Measurements from ENCODE around the gene MARCHF10.

GRCh38 chr17:62854098-62854680 is 46.1 kb upstream of the MARCHF10 start:
- TF ChIP-seq CTCF (IDR thresholded peaks at IDR 0.05 in 2 of 3, conservative IDR thresholded peaks at IDR 0.05 in 1 of 3; ENCODE audit: borderline replicate concordance in 1 of 3, insufficient read depth in 1 of 3, low read depth in 2 of 3, low read length in 2 of 3): no peak
- TF ChIP-seq SIN3A (IDR thresholded peaks at IDR 0.05; ENCODE audit: low read depth): no peak
- no peak for TF ChIP-seq SP1 (IDR thresholded peaks at IDR 0.05; ENCODE audit: low read depth)
- TF ChIP-seq EZH2 (IDR thresholded peaks at IDR 0.05): no peak
- TF ChIP-seq EZH2phosphoT487 (IDR thresholded peaks at IDR 0.05; ENCODE audit: borderline replicate concordance): no peak
- TF ChIP-seq TCF7L2 (IDR thresholded peaks at IDR 0.05; ENCODE audit: borderline replicate concordance, extremely low read depth, insufficient read depth, insufficient read length): no peak
- no peak for TF ChIP-seq POLR2A (IDR thresholded peaks at IDR 0.05; ENCODE audit: borderline replicate concordance, extremely low read depth, insufficient read depth, insufficient read length)
- no peak for TF ChIP-seq MAX (IDR thresholded peaks at IDR 0.05)
- TF ChIP-seq, protein P1, sequence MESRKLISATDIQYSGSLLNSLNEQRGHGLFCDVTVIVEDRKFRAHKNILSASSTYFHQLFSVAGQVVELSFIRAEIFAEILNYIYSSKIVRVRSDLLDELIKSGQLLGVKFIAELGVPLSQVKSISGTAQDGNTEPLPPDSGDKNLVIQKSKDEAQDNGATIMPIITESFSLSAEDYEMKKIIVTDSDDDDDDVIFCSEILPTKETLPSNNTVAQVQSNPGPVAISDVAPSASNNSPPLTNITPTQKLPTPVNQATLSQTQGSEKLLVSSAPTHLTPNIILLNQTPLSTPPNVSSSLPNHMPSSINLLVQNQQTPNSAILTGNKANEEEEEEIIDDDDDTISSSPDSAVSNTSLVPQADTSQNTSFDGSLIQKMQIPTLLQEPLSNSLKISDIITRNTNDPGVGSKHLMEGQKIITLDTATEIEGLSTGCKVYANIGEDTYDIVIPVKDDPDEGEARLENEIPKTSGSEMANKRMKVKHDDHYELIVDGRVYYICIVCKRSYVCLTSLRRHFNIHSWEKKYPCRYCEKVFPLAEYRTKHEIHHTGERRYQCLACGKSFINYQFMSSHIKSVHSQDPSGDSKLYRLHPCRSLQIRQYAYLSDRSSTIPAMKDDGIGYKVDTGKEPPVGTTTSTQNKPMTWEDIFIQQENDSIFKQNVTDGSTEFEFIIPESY (IDR thresholded peaks at IDR 0.05; ENCODE audit: extremely low read depth, insufficient replicate concordance, low read length): no peak
- no peak for TF ChIP-seq RAD21 (IDR thresholded peaks at IDR 0.05; ENCODE audit: low read depth)
- TF ChIP-seq EGR1 (IDR thresholded peaks at IDR 0.05; ENCODE audit: low read depth): no peak
- no peak for TF ChIP-seq YY1 (IDR thresholded peaks at IDR 0.05; ENCODE audit: extremely low read depth, insufficient replicate concordance, low read depth, low read length)
- TF ChIP-seq, protein P2, sequence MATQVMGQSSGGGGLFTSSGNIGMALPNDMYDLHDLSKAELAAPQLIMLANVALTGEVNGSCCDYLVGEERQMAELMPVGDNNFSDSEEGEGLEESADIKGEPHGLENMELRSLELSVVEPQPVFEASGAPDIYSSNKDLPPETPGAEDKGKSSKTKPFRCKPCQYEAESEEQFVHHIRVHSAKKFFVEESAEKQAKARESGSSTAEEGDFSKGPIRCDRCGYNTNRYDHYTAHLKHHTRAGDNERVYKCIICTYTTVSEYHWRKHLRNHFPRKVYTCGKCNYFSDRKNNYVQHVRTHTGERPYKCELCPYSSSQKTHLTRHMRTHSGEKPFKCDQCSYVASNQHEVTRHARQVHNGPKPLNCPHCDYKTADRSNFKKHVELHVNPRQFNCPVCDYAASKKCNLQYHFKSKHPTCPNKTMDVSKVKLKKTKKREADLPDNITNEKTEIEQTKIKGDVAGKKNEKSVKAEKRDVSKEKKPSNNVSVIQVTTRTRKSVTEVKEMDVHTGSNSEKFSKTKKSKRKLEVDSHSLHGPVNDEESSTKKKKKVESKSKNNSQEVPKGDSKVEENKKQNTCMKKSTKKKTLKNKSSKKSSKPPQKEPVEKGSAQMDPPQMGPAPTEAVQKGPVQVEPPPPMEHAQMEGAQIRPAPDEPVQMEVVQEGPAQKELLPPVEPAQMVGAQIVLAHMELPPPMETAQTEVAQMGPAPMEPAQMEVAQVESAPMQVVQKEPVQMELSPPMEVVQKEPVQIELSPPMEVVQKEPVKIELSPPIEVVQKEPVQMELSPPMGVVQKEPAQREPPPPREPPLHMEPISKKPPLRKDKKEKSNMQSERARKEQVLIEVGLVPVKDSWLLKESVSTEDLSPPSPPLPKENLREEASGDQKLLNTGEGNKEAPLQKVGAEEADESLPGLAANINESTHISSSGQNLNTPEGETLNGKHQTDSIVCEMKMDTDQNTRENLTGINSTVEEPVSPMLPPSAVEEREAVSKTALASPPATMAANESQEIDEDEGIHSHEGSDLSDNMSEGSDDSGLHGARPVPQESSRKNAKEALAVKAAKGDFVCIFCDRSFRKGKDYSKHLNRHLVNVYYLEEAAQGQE (IDR thresholded peaks at IDR 0.05; ENCODE audit: low read depth): no peak
- TF ChIP-seq POLR2AphosphoS5 (IDR thresholded peaks at IDR 0.05; ENCODE audit: low read depth, low read length): no peak
